ENCODE data around the gene TRIM54.

TRIM54 gene

DNA sequence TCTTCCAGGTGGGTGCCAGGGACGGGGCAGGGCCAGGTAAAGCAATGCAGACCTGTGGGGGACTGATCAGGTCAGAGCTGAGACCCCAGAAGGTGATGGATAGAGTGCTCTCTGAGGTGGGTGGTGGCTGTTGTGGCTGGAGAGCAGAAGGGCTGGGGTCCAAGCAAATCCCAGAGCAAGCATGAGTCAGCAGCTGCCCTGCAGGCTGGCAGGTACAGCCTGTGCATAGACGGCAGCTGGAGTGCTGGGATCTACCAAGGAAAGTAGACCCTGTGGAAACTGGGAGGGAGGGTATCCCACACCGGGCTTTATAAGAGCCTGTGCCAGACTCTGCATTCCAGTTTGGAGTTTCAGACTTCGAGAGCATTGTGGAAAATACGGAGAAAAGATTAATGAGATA, 663 bp downstream of the TRIM54 start:
- no peak for DNase-seq (ENCODE audit: low read depth)
- TF ChIP-seq, protein P1, sequence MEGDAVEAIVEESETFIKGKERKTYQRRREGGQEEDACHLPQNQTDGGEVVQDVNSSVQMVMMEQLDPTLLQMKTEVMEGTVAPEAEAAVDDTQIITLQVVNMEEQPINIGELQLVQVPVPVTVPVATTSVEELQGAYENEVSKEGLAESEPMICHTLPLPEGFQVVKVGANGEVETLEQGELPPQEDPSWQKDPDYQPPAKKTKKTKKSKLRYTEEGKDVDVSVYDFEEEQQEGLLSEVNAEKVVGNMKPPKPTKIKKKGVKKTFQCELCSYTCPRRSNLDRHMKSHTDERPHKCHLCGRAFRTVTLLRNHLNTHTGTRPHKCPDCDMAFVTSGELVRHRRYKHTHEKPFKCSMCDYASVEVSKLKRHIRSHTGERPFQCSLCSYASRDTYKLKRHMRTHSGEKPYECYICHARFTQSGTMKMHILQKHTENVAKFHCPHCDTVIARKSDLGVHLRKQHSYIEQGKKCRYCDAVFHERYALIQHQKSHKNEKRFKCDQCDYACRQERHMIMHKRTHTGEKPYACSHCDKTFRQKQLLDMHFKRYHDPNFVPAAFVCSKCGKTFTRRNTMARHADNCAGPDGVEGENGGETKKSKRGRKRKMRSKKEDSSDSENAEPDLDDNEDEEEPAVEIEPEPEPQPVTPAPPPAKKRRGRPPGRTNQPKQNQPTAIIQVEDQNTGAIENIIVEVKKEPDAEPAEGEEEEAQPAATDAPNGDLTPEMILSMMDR (IDR thresholded peaks at IDR 0.05; ENCODE audit: low read length, missing control alignments): no peak
- H3K4me3 ChIP-seq (replicated peaks; ENCODE audit: low read depth, low read length): no peak overlapping the region

- no peak for DNase-seq (ENCODE audit: low read depth)
- TF ChIP-seq, protein P1 (IDR thresholded peaks at IDR 0.05; ENCODE audit: low read length, missing control alignments): no peak
Measured at GRCh38 chr2:27284996-27285395, 2.8 kb downstream of the TRIM54 start.

DNA sequence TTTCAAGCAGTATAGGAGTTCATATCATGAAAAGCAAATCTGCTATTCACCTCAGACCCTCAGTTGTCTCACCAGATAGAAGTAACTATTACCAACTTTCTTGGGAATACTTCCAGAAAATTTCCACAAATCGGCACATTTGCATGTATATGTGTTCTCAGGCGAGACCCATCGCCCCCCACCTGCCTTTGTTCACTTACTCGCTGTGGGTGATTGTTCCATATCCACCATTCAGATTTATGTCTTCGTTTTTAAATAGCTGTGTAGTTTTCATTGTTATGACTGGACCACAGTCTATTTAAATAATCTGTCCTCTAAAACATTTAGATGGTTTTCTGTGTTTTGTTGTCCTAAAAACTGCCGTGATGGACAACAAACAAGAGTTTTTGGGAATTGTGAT, 3.3 kb downstream of the TRIM54 start:
- DNase-seq (ENCODE audit: low read depth): no peak
- TF ChIP-seq, protein P1 (IDR thresholded peaks at IDR 0.05; ENCODE audit: low read length, missing control alignments): no peak
- no peak overlapping the region for H3K4me3 ChIP-seq (replicated peaks; ENCODE audit: low read depth, low read length)

More at GRCh38 chr2:27284996-27285395, 2.8 kb downstream of the TRIM54 start:
- H3K4me3 ChIP-seq (replicated peaks; ENCODE audit: low read depth, low read length): no peak overlapping the region

DNA sequence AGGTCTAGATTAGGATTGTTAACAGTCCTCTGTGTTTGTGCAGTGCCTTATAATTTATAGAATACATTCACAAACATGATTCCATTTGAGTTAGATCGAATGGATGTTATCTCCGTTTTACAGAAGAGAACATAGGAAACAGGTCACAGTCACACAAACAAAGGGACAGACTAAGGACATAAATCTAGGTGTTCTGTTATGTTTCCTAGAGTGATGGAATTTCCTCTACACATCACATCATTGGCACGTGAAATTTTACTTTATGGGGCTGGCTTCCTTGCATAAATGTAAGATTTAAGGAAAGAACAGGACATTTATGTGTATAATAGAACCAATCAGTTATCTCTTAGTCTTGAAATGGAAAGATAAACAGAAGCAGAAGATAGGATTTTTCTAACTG, 6.4 kb downstream of the TRIM54 start:
- TF ChIP-seq, protein P1 (IDR thresholded peaks at IDR 0.05; ENCODE audit: low read length, missing control alignments): no peak
- no peak overlapping the region for H3K4me3 ChIP-seq (replicated peaks; ENCODE audit: low read depth, low read length)
- DNase-seq (ENCODE audit: low read depth): no peak

GRCh38 chr2:27290549-27290948, 8.3 kb downstream of the TRIM54 start:
- TF ChIP-seq, protein P1 (IDR thresholded peaks at IDR 0.05; ENCODE audit: low read length, missing control alignments): no peak
- no peak for DNase-seq (ENCODE audit: low read depth)
- no peak overlapping the region for H3K4me3 ChIP-seq (replicated peaks; ENCODE audit: low read depth, low read length)

DNA sequence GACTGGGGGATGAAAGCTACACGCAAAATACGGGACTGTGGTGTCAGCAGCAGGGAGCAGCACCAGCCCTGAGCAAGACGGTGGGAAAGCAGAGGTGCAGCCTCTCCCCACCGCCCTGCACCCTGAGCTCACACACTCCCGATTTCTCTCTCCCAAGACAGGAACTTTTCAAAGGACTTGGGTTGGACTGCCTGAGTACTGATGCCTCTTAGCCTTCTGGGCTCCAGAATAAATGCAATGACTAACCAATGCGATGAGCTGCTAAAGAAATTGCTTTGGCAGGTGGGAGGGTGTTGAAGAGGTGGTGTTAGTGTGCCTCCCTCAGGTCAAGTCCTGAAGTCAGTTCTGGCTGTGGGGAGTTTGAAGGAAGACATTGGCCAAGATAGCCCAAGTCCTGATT, 9.6 kb downstream of the TRIM54 start:
- TF ChIP-seq, protein P1 (IDR thresholded peaks at IDR 0.05; ENCODE audit: low read length, missing control alignments): no peak
- no peak for DNase-seq (ENCODE audit: low read depth)
- no peak overlapping the region for H3K4me3 ChIP-seq (replicated peaks; ENCODE audit: low read depth, low read length)

GRCh38 chr2:27294928-27295327, 12.7 kb downstream of the TRIM54 start:
- TF ChIP-seq, protein P1 (IDR thresholded peaks at IDR 0.05; ENCODE audit: low read length, missing control alignments): no peak
- no peak for DNase-seq (ENCODE audit: low read depth)
- H3K4me3 ChIP-seq (replicated peaks; ENCODE audit: low read depth, low read length): no peak overlapping the region
